BE2C (cell line): ENCODE results near the gene CNOT9.

Source experiments
- DNase-seq: peaks from one replicate; pipeline ENCODE4 v3.0.0-alpha.2; 2020
- H3K27me3 ChIP-seq: fragments of 250-450 bp; sonication (Bioruptor Pico); 2 replicates; pipeline ENCODE4 v1.5.1; 2020; ENCODE audit warnings: mild to moderate bottlenecking
- H3K36me3 ChIP-seq: fragments of 250-450 bp; sonication (Bioruptor Pico); 2 replicates; pipeline ENCODE4 v1.5.1; 2020; ENCODE audit warnings: mild to moderate bottlenecking
- H3K4me1 ChIP-seq: fragments of 250-450 bp; sonication (Bioruptor Pico); 2 replicates; pipeline ENCODE4 v1.5.1; 2020
- H3K4me3 ChIP-seq: 2 replicates; pipeline ENCODE4 v1.5.1; 2011; ENCODE audit warnings: low read depth, low read length
- H3K9me3 ChIP-seq: fragments of 250-450 bp; sonication (Bioruptor Pico); 2 replicates; pipeline ENCODE4 v1.5.1; 2020
- TF ChIP-seq, protein P1 (sequence below): IDR thresholded peaks from 2 replicates; pipeline ENCODE4 v1.5.1; 2012; ENCODE audit warnings: mild to moderate bottlenecking, low read depth, low read length

CNOT9 gene

DNA sequence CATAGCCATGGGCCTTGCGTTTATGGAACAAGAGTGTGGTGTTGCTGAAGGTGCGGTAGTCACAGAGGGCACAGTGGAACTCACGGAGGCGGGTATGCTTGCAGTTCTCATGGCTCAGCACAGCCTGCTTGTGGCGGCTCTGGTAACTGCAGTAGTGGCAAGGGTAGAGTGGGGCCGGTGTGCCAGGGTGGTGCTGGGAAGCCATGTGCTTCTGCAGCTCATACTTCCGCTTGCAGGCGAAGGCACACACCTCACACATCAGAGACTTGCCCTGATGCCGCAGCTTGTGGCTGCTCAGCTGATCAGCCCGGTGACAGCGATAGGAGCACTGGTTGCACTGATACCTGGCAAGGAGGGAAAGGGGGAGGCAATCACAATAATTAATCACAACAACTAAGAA lies 76.1 kb downstream of the CNOT9 start:
- H3K27me3 ChIP-seq: no peaks in the 10 kb centered on the region
- DNase-seq: no peak
- TF ChIP-seq, protein P1, sequence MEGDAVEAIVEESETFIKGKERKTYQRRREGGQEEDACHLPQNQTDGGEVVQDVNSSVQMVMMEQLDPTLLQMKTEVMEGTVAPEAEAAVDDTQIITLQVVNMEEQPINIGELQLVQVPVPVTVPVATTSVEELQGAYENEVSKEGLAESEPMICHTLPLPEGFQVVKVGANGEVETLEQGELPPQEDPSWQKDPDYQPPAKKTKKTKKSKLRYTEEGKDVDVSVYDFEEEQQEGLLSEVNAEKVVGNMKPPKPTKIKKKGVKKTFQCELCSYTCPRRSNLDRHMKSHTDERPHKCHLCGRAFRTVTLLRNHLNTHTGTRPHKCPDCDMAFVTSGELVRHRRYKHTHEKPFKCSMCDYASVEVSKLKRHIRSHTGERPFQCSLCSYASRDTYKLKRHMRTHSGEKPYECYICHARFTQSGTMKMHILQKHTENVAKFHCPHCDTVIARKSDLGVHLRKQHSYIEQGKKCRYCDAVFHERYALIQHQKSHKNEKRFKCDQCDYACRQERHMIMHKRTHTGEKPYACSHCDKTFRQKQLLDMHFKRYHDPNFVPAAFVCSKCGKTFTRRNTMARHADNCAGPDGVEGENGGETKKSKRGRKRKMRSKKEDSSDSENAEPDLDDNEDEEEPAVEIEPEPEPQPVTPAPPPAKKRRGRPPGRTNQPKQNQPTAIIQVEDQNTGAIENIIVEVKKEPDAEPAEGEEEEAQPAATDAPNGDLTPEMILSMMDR: no peak
- H3K36me3 ChIP-seq: peaks cover 75% of the 10 kb centered on the region
- no peaks in the 10 kb centered on the region for H3K9me3 ChIP-seq
- H3K4me3 ChIP-seq: no peak overlapping the region
- no peaks in the 10 kb centered on the region for H3K4me1 ChIP-seq

DNA sequence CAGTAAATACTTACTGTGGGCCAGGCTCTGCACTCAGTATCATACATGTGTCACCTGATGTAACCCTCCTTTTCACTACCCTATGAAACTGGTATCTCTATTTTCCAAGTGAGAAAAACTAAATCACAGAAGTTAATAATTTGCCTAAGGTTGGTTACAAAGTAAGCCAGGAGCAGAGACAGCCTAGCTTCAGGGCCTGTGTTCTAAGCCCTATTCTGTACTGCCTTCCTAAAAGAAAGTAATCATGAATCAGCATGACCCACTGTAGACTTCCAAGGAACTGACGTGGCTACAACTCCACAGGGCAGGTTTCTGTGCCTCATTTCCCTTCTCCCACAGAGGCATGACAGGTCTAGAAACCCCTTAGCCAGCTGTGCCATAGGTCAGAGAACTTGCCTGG lies 76.5 kb downstream of the CNOT9 start:
- H3K27me3 ChIP-seq: no peaks in the 10 kb centered on the region
- peaks cover 77% of the 10 kb centered on the region for H3K36me3 ChIP-seq
- H3K4me1 ChIP-seq: no peaks in the 10 kb centered on the region
- H3K9me3 ChIP-seq: no peaks in the 10 kb centered on the region
- TF ChIP-seq, protein P1: no peak
- DNase-seq: no peak
- no peak overlapping the region for H3K4me3 ChIP-seq
